Activated T-helper 1 cell treated with anti-CD3 and anti-CD28 coated beads, Interleukin-2, amount 50 U/mL, for 16 hours (primary cell): ENCODE data around the gene RPL39L.
"Not testable (repeated sequence)": the region's sequence is repeated elsewhere in the genome, so short reads cannot be mapped to it uniquely, and the experiment has no call there.

ENCODE experiments used
- DNase-seq, 2 donors: peaks; one replicate each; pipeline ENCODE4 v3.0.0-alpha.2; 2020; ENCODE audit warnings: low read depth in 1 of 2, low spot score in 1 of 2

The RPL39L gene

DNA sequence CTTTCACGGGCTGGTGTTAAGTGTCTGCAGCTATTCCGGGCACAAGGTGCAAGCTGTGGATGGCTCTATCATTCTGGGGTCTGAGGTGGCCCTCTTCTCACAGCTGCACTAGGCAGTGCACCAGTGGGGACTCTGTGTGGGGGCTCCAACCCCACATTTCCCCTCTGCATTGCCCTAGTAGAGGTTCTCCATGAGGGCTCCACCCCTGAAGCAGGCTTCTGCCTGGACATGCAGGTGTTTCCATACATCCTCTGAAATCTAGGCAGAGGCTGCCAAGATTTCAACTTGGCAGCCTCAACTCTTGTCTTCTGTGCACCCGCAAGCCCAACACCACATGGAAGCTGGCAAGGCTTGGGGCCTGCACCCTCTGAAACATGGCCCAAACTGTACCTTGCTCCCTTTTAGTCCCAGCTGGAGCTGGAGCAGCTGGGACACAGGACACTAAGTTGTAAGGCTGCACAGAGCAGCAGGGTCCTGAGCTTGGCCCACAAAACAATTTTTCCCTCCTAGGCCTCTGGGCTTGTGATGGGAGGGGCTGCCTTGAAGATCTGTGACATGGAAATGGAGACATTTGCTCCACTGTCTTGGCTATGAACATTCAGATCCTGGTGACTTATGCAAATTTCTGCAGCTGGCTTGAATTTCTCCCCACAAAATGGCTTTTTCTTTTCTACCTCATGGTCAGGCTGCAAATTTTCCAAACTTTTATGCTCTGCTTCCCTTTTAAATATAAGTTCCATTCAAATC is 6.0 kb upstream of the RPL39L start:
- no peak for DNase-seq

DNA sequence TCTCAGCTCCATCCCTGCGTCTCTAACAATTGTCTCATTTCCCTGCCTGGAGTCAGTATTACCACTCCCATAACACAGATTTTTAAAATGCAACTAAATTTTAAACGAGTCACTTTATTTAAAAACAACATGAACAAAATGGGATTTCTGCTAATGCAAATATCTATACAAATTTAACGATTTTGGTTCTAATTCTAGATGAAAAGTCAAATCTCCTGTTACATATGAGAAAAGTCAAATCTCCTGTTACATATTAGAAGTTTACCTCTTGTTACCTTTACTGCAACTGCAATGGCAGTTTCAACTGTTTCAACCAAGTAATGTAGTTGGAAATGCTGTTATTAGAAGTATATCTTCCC is 578 bp upstream of the RPL39L start:
- DNase-seq = no peak

DNA sequence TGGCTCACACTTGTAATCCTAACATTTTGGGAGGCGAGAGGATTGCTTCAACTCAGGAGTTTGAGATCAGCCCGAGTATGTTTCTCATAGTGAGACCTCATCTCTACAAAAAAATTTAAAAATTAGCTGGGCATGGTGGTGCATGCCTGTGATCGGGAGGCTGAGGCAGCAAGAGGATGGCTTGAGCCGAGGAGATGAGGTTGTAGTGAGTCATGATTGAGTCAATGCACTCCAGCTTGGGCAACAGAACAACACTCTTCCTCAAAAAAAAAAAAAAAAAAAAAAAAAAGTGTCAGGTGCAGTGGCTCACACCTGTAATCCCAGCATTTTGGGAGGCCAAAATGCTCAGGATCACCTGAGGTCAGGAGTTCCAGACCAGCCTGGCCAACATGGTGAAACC is 2.4 kb downstream of the RPL39L start:
- no peak for DNase-seq

DNA sequence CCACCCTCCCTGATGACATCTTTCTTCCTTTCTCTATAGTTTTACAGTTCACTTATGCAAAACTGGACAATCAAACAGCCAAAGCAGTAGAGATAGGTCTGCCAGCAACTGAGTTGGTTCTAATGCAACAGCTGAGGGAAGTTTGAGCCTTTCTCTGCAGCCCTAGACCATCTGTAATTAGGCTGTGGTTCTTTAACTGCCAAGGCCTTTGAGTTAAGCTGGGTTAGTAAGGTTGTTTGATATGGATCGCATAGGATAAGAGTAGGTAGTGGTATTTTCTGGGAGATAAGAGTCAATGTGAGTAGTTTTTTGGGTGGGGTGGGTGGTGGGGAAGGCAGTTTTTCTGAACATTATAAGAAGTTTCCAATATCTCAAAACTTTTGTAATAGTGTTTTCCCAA is 3.0 kb downstream of the RPL39L start:
- no peak for DNase-seq

DNA sequence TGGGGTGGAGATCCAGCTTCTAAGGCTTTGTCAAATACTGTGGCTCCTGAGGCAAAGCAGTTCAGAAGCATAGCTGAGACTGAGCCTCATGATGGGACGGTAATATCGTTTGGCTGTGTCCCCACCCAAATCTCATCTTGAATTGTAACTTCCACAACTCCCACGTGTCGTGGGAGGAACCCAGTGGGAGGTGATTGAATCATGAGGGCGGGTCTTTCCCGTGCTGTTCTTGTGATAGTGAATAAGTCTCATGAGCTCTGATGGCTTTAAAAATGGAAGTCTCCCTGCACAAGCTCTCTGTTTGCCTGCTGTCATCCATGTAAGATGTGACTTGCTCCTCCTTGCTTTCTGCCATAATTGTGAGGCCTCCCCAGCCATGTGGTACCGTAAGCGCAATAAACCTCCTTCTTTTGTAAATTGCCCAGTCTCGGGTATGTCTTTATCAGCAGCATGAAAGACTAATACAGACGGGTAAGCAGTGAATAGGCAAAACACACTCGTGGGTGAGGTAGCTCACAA is 4.1 kb downstream of the RPL39L start:
- DNase-seq = not testable (repeated sequence)

DNA sequence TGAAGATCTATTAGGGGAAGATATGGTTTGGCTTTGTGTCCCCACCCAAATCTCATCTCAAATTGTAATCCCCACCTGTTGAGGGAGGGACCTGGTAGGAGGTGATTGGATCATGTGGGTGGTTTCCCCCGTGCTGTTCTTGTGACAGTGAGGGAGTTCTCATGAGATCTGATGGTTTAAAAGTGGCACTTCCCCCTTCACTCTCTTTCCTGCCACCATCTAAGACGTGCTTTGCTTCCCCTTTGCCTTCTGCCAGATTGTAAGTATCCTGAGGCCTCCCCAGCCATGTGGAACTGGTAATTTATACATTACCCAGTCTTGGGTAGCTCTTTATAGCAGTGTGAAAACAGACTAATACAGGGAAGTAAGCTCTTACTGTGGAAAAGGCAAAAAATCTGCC is 6.1 kb downstream of the RPL39L start:
- DNase-seq = not testable (repeated sequence)

DNA sequence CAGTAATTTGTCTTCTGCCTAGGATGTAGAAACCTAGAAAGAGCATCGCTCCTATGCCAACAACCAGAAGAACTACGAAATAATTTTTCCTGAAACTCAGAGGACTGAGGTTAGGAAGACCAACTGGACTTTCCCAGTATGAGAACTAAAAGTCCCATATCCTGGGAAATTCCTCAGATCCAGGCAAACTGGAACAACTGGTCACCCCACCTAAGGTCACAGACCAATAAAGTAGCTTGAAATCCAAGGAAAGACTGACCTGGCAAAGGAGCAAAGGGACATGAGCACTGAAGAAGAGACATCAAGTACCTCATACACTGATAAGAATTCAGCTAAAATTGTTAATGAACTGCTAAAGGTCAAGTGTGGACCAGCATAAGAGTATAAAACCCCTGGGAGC is 6.6 kb downstream of the RPL39L start:
- no peak for DNase-seq

DNA sequence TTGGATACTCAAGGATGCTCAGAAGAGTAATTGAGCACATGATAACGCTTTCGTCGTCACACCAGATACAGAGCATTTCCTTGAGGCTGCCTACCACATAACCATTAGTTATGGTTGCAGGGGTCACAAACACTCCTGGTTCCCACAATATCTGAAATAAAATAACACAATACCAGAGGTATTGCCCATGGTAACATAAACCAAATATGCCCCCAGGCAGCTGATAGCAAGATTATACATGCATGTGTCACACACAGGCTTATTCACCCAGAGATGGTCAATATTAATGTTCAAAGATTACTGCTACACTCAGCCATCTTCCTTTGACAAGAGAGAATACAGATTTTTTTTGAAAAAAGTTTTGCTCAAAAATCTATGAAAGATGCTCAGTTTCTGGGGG is 7.3 kb downstream of the RPL39L start:
- DNase-seq = no peak

DNA sequence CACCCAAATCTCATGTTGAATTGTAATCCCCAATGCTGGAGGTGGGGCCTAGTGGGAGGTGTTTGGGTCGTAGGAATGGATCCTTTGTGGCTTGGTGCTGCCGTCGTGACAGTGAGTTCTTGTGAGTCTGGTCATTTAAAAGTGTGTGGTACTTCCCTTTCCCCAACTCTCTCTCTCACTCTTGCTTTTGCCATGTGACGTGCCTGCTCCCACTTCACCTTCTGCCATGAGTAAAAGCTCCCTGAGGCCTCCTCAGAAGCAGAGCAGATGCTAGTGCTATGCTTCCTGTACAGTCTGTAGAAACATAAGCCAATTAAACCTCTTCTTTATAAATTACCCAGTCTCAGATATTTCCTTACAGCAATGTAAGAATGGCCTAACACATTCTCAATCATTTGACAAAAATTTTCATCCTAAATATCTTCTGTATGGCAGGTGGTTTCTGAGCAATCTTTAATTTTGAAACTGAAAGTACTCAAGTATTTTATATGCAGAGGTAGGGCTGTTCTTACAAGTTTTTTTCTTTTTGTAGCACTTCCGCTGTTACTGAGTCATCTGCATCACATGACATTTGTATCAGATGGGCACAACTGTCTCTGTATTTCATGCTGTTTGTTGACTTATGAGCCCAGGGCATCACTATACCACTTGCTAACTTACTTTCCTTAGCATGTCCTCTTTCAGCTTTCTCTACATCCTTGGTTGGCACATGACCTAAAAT is 8.8 kb downstream of the RPL39L start:
- DNase-seq = no peak

DNA sequence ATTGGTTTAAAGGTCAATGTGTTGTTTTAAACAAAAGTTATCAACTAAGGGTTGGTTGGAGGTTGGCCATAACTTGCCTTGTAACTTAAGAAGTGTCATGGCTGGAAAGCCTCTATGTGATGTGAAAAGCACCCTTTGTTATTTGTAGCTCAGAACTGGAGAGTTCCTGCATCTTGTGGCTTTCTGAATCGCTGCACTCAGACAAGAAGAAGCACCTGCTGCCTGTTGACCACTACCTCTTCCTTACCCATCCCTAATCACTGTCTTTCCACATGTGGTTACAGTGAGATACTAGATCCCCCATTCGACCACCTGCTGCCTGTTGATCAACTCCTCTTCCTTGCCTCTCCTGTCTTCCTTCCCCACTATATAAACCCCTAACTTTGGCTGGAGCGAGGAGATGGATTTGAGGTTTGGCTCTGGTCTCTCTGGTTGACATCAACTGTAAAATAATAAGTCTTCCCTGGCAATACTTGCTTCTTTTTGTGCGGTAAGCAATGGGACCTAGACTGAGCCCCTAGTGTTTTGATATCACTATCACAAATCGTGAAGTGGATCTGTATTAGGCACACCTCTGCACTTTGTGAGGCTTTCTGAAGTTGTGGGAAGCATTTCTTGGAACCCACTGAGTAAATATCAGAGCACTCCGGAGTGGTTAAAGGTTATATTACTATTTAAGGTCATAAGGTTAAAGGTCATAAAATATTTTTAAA is 13.8 kb downstream of the RPL39L start:
- DNase-seq = no peak

DNA sequence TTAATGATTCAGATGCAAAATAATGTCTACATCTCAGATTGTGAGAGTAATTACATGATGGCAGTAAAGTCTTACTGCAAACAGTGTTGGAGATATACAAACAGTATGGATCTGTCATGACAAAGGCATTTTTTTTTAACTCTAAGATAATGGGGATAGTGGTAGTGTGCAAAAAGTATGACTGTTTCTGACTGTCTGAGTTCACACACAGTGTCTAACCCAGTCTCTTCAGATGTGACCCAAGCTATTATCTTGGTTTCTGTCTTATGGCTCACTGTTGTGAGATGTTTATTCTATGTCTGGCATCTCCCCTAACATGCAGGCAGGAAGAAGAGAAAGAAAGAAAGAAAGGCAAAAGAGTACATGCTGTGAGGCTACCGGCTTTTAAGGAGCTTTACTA is 17.0 kb downstream of the RPL39L start:
- DNase-seq = no peak

DNA sequence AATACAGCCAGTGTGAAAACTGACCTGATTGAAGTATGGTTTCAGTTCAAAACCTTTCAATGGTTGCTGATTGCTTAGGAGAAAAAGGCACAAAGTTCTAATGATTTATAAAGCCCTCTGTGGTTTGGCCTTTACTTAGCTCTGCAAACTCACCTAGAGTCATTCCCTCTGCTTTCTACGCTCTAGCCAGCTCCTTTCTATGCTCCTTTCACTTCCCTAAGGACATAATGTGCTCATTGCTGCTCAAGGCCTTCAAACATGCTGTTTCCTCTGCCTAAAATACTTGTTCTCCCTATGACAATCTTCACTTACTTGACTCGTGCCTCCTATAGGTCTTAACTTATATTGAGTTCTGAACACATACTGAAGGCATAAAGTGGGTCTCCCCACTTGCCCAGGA is 19.0 kb downstream of the RPL39L start:
- DNase-seq = no peak

DNA sequence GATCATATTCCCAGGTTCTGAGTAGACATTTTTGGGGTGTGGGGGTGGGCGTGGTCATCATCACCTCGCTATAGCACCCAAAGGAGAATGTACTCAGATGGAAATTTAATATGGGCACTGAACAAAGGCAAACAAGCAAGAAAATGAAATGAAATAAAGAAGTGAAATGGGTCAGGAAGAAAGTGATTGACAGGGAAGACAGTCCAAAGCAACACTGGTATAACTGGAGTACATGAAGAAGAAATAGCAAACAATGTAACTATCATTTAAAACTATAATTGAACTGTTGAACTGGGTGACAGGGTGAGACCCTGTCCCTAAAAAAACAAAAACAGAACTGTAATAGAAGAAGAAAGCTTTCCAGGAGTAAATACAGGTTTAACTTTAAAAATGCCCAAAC is 24.8 kb downstream of the RPL39L start:
- no peak for DNase-seq

DNA sequence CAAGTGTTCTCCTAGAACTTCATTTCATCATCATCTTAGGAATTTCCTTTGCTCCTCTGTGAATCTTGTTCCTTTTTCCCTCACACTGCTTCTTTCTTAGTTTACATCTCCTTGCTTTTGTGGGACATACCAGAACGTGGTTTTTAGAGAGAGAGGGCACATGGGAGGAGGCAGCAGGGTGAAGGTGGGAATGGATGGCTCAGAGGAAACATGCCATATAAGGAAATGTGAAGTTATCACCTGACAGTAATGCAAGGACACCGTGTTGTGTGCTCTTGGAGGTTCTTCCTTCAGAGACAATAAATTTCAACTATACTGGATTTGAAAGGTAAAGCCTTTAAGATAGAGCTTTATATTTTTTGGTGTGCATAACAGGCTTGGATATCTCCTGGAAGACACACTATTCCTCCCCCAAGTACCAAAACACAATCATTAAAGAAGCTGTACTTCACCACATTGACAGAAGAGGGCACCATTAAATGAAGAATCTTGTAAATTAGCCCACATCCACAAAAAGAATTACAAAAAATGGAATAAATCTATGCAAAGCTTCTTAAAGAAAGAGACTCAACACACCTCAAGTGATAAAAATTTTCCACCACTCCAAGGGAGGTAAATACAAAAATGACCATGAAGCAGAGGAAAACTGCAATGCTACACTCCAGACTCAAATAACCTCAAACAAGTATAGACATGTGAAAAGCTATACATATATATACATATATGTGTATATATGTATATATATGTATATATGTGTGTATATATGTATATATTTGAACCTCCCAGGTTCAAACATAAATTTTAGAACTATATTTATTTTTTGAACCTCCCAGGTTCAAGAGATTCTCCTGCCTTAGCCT is 26.1 kb downstream of the RPL39L start:
- DNase-seq = no peak

DNA sequence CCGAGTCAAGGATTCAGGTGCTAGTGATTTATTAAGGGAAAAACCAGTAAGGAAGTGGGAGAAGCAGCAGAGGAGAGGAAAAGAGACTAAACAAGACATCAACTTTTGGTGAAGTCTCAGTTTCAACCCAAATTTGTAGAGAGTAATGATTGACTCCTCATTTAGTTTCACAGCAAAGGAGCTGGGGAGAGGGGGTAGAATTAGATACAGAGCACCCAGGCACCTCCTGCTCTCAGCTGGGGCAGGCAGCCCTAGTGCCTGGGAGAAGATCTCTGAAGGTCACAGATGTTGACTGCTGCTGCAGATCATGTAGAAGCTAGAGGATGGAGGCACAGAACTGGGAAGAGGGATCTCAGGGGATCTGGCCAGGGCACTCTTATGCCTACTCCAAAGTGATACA is 29.1 kb downstream of the RPL39L start:
- DNase-seq = no peak

DNA sequence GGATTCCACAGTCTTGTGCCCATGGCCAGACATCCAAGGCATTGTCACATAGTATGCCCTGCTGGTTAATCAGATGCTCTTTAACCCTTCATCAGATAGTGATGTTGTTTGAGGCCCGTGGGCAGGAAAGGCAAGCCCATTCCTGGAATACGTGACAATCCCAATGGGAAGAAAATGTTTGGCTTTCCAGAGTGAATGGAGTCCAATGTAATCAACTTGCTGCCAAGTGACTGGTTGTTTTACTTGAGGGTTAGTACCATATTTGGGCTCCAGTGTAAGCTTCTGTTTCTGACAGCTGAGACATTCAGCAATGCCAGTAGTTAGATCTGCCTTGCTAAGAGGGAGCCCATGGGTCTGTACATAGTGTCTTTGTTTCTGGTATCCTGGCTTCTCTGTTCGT is 31.3 kb downstream of the RPL39L start:
- DNase-seq = no peak

DNA sequence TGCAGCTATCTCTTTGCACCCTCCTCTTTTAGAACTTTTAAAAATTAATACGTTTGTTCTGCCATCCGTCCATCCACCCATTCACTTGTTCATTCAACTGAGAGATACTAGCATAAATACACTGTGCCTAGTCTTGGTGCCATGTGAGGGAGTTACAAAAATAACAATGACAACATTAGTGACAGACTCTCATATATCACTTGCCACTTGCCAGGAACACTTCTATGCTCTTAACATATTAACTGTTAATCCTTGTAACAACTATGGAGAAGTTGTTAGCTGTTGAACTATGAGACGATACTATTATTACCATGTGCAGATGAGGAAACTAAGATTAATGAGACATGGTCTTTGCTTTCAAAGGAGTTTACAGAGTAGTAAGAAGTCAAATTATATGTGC is 33.6 kb downstream of the RPL39L start:
- no peak for DNase-seq

DNA sequence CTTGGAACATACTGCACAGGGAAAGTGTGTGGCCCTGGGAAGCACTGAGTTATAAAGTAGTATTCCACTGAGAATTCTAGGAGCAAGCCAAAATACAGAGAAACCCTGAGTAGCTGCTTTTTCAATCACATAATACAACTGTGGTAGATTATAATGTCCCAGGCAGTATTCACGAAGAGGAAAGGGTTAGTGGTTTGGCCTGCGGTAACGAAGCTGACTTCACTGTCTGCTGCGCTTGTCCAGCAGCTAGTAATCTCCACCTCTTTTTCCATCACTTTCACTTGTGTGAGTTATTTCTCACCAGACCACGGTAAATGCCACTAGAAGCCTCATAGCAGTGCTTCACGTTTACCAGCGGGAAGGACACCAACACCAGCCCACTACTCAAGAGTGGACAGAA is 34.4 kb downstream of the RPL39L start:
- DNase-seq = no peak

DNA sequence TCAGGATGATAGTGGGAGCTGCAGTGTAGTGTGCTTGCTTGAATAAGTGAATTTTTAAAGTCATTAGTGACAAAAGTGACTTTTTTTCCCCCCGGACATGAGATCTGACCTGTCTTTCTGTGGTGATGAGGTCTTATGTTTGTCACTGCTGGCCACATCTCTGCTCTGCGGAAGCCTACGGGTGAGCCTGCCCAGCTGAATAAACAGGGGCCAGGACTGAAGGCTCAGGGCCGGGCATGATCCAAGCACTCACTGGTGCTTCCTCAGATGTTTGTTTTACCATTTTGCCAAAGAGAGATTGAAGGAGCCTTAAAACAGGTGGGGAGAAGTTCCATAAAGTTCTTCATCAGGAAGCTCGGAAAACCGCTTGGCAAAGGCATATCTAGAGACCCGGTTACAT is 35.0 kb downstream of the RPL39L start:
- DNase-seq = no peak

DNA sequence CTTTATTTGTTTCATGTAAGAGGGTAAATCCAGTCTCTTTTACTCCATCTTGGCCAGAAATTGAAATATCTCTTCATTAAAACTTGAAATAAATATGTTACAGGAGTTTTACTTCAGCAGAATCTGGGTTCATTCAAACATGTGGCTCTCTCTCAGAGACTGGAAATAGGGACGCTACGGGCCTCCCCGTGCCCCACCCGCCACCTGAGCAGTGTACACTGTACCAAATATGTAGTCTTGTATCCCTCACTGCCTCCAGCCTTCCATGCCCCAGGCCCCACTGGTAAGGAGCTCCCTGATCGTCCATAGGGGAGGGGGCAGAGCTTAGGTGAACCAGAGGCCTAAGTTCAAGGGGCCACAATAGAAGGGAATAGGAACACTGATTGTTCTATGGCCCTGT is 36.0 kb downstream of the RPL39L start:
- no peak for DNase-seq

DNA sequence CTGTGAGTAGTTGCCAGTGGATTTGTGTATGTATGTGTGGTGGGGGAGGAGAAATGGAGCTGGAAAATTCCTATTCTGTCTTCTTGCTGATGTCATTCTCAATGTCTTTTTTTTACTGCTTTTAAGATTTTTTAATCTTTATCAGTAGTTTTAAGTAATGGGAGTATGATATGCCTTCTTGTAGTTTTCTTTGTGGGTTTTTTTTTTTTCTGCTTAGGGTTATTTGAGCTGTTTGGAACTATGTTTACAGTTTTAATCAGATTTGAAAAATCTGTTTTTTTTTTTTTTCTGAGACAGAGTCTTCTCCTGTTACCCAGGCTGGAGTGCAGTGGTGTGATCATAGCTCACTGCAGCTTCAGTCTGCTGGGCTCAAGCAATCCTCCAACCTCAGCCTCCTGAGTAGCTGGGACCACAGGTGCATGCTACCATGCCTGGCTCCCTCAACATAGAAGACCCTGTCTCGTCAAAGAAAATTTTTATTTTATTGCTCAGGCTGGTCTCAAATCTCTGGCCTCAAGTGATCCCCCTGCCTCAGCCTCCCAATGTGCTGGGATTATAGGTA is 37.1 kb downstream of the RPL39L start:
- no peak for DNase-seq
